Stimulated activated naive CD4-positive, alpha-beta T cell (primary cell): ENCODE measurements around the gene CNOT6.

Experiments
- DNase-seq, 6 experiments: peaks; one replicate each; lab custom pipeline; 2025; lab: John Stamatoyannopoulos, UW

The CNOT6 gene

DNA sequence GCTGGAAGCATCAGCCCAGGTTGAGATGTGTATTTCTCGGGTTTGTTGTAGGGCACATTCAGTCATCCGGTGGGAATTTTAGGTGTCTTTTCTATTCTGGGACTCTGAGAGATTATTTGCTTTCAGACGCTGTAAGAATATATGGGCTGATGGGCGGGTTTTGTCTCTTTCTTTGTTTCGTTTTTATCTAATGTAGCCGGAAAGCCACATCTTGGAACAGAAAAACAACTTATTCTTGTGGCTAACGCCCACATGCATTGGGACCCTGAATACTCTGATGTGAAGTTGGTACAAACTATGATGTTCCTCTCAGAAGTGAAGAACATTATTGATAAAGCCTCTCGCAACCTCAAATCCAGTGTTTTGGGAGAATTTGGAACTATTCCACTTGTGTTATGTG is 74.7 kb downstream of the CNOT6 start:
- no peak for DNase-seq

DNA sequence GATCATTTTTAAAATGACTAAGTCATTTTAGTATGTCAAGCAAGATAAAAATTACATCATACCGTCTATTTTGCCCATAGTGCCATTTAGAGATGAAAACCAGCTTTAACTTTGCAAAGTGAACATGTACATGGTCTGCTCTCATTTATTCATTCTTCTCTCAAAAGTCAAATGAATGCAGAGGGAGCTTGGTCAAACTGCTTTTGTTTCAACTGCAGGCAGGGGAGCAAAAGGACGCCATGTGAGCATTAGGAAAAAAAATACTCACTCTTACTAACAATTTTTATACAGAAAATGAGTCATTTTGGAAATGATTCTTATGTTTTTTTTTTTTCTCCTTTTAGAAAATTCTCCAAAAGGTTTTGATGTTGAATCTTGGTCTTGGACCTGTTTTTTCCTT is 81.4 kb downstream of the CNOT6 start:
- no peak for DNase-seq

DNA sequence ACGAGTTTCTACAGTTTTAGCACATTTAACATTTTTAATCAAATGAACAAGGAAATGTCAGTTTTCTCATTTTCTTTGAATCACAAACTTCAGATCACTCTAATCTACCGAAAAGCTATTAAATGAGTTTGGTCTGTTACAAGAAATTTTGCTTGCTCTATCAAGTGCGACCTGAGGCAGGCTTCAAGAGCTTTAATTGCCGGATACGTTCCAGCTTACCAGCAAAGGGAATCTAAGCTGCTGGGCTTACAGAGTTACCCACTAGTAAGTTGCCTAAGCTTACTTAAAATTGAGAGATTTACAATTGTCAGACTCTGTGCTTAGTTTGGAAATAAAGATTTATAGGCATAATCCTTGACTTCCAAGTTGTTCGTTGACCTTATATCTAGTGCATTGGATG is 86.5 kb downstream of the CNOT6 start:
- no peak for DNase-seq

DNA sequence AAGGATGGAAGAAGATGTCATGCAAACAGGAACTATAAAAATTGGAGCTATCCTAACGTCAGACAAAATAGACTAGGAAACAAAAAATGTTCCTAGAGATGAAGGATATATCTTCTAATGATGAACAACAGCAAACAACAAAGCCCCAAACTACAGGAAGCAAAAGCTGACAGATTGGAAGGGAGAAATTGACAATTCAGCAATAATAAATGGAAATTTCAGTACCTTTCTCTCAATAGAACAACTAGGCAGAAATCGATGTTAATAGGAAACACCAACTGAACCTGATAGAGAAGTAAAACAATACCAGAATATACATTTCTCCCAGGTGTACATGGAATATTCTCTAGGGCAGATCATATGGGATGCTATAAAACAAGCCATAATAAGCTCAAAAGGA is 89.6 kb downstream of the CNOT6 start:
- DNase-seq, result no peak

DNA sequence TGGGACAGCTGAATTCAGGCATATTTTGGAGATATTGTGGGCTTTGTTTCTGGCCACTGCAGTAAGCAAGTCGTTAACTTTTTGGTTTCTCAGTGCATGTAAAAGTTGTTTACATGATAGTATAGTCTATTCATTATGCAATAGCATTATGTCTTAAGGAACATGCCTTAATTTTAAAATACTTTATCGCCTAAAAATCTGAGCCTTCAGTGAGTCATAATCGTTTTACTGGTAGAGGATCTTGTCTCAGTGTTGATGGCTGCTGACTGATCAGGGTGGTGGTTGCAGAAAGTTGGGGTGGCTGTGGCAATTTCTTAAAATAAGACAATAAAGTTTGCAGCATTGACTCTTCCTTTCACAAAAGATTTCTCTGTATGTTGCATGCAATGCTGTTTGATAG is 92.0 kb downstream of the CNOT6 start:
- no peak for DNase-seq

DNA sequence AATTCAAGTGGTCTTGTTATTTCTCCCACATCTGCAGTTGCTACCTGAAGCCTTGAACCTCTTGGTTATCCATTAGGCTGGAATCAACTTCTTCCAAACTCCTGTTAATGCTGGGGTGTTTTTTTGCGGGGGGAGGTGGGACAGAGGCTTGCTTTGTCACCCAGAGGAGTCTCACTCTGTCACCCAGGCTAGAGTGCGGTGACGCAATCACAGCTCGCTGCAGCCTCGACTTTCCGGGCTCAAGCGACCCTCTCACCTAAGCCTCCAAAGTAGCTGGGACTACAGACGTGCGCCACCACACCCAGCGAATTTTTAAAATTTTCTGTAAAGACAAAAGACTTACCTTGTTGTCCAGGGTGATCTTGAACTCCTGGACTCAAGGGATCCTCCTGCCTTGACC is 92.7 kb downstream of the CNOT6 start:
- no peak for DNase-seq

DNA sequence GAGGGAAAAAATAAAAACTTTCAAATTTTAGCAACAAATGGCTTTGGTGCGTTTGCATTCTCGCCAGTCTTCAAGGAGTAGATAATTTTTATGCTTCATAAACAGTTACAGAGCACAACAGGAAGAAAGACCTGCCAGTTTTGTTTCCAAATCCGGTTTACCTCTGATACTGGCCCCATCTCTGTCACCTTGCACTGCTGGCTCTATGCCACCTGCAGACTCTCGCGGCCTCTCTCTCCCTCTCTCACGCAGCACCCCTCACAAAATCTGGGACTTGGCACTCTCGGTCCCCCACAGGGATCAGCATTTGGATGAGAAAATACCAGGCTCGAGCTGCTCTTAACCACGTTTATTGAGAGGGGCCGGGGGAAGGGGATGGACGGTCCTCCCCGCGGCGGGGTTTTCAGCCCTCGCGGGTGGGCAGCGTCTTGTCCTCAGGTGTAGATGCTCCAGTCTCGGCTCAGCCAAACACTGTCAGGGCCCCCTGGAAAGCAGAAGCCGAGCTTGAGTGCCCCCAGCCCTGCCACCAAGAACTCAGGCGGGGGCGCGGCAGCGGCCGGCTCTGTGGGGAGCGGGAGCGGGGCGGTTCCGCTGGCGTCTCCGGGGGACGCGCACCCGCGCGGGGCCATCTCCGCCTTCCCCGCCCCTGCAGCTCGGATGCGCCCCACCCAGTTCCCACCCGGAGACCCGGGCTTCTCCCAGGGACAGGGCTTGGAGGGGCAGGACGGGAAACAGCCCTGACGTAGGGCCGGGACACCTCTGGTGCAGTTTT is 95.8 kb downstream of the CNOT6 start:
- peak in 1 of 6 experiments; percentile 30 for DNase-seq

DNA sequence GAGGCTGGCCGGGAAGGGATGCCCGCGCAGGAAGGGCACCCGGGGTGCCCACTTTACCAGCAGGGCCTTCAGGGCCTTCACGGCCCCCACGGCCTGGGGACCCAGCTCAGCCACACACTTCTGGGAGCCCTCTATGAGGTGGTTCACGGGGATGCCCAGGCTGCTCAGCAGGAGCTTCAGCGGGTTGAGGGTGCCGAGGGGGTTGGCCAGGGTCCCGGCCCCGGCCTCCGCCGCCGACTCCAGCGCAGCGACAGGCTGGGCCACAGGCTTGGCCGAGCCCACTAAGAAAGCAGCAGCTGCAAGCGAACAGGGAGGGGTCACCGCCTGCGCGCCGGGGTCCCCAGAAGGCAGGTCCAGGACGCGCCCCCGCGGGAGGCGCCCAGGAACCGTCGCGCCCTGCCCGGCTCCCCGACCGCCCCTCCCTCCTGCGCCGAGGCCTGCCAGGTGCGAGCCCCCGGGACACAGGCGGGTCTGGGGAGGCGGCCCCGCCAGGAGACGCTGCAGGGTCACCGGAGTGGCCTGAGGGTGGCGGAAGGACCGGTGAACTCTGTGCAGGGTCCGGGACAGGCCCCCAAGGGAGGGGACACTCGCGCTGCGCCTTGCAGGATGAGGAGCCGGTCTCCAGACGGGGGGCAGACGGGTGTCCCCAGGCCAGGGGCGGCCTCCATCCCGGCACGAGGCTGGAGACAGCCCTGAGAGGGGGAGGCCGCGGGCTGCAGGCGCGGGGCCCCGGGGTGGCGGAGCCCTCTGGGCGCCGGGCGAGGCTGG is 96.5 kb downstream of the CNOT6 start:
- peak in 1 of 6 experiments; percentile 29 for DNase-seq

DNA sequence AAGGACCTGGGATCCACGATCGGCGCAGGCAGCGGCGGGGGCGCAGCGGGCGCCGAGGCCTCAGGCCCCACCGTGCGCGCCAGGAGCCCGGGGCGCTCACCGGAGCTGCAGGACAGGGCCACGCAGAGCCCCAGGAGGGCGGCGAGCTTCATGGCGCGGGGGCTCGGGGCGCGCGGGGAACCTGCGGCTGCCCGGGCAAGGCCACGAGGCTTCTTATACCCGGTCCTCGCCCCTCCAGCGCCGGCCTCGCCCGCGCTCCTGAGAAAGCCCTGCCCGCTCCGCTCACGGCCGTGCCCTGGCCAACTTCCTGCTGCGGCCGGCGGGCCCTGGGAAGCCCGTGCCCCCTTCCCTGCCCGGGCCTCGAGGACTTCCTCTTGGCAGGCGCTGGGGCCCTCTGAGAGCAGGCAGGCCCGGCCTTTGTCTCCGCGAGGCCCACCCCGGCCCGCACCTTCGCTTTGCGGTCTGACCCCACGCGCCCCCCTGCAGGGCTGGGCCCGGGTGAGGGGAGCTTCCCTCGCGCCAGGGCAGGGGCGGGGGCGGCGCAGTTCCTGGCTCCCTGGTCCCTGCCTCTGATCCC is 97.2 kb downstream of the CNOT6 start, which contains the start of gene SCGB3A1:
Gene SCGB3A1 (minus strand): TSS at position 189 of the 577 bp plus-strand sequence. CDS start 37 bp downstream, at position 152.
- DNase-seq, result no peak

DNA sequence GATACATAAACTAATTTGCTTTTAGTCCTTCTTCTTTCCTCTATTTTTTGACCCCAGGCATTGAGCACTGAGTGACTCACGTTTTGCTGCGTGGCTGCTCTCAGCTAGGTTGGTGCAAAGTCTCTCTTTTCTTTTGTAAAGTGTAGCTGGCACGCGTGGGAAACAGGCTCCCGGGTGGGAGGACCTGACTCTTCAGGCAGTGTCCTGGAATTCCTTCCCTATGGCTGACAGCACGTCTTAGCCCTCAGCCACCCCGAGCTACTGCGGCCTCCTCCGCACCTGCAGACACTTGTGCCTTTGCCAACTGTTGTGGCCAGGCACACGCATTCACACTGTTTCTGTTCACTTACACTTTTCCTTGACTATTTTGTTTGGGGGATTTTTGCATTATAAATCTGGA is 98.0 kb downstream of the CNOT6 start:
- no peak for DNase-seq

DNA sequence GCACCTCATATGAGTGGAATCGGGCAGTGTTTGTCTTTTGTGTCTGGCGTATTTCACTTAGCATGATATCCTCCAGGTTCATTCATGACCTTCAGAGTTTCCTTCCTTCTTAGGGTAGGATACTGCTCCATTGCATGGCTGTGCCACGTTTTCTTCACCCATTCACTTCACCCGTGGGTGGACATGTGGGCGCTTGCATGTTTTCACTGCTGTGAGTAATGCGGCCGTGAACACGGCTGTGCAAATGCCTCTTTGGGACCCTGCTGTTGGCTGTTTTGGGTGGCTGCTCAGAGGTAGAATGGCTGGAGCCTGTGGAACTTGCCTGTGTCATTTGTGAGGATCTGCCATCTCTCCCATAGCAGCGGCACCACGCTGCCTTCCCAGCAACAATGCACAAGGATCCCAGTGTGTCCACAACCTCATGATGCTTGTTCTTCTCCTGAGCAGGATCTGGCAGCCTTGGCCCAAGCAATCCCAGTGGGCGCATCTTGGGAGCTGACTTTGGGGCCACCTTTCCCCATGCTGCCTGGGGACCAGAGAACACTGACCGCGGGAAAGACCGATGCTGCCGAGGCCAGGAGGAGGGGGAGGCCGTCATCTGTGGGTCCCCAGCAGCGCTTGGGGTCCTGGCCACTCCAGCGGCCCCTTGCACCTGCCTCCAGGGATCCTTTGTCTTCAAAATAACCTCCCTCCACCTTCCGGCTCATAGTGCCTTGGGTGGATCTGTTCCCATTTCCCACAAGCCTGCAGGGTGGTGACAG is 99.4 kb downstream of the CNOT6 start:
- no peak for DNase-seq

DNA sequence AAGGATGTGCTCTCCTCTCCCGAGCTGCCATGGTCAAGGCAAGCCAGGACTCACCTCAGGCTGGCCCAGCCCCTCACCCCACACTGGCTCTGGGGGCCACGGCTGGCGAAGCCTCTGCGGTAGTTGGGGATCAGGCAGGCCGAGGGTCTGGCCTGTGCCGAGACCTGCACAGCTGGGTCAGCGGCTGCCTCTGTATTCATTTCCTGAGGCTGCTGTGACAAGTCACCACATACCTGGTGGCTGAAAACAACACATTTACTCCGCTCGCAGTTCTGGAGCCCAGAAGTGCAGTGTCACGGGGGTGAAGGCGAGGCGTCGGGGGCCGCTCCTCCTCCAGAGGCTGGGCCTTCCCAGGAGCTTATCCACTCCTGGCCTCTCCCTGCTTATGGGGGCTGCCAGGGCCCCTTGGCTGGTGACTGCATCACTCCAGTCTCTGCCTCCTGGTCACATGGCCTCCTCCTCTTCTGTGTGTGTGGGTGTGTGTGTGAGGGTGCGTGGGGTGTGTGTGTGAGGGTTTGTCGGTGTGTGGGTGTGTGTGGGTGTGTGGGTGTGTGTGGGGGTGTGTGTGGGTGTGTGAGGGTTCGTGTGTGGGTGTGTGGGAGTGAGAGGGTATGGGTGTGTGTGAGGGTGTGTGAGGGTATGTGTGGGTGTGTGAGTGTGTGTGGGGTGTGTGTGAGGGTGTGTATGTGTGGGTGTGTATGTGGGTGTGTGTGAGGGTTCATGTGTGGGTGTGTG is 100.3 kb downstream of the CNOT6 start:
- DNase-seq, result no peak

DNA sequence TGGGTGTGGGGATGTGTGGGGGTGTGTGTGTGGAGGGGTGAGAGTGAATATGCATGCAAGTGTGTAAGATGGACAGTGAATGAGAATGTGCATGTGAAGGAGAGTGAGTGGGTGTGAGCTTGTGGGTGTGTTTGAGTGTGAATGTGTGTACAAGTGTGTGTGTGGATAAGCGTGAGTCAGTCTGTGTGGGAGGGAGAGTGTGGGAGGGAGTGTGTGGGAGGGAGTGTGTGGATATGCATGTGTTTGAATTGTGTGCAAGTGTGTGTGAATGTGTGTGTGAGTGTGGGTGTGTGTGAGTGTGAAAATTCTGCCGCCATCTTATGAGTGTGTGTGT is 100.8 kb downstream of the CNOT6 start:
- DNase-seq, result no peak

DNA sequence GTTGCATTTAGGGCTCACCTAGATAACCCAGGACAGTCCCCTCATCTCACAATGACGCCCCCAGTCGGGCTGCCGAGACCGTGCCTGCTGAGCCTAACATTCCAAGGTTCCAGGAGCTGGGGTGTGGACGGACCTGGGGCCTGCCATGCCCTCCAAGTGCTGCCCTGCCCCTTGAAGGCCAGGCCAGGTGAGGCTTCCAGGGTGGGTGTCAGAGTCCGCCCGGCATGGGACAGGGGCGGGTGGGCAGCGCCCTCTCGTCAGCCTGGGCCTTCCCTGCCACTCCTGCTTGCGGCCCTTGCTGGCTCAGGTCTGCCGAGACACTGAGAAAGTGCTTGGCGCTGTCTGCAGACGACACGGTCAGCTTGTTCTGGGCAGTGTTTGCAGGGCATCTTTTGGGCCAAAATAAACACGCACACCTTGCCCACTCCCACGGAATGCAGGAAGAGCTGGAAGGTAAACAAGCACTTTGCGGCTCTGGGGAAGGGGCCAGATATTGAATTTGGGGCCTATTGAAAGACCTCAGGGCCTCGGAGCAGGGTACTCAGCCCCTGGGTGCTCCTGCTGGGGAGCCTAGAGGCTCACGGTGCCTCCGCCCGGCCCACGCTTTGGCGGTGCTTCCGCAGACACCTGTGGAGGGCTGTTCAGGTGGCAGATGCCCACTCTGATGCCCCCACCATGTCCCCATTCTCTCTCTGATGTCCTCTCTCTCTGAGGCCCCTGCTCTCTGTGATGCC is 101.4 kb downstream of the CNOT6 start:
- no peak for DNase-seq

DNA sequence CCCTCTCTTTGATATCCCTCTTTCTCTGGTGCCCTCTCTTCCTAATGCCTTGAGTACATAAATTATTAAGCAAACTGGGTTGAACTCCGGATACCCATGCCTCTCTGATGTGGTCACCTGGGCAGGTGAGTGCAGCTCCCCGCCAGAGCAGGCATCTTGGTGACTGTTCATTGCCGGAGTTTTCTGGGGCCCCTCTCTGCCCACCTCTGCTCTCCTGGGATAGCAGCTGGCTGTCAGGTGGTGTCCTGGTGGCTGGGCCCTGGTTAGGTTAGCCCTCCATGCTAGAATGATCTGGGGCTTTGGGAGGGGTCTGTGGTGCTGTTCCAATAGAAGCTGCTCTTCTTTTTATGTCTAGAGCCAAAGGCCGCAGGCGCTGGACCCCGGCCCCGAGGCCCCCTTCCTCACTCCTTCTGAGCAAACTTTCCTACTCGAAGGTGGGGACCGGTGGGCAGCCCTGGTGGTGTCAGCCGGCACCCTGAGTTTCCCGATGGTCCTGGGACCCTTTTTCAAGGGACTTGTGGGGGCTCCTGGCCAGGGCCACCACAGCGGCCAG is 102.0 kb downstream of the CNOT6 start:
- no peak for DNase-seq

DNA sequence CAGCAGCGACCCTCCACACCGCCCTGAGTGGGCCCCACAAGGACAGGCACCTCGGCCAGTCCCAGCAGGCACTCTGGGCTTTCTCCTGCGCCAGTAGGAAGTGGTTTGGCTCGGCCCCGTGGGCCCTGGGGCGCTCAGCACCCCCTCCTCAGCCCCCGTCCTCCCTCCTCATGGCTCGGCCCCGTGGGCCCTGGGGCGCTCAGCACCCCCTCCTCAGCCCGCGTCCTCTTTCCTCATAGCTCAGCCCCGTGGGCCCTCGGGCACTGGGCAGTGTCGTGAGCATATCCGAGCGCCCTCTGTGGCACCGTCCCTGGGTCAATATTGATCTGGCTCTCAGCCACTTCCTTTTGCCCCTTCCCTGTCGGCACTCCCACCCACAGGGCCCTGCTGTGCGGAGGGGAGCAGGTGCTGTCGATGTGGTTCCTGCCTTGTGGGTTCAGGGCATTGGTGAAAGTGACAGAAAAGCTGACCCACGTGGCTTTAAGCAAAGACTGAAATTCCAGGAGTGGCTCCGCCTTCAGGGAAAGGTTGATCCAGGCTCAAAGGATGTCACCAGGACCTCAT is 102.6 kb downstream of the CNOT6 start:
- DNase-seq, result no peak

DNA sequence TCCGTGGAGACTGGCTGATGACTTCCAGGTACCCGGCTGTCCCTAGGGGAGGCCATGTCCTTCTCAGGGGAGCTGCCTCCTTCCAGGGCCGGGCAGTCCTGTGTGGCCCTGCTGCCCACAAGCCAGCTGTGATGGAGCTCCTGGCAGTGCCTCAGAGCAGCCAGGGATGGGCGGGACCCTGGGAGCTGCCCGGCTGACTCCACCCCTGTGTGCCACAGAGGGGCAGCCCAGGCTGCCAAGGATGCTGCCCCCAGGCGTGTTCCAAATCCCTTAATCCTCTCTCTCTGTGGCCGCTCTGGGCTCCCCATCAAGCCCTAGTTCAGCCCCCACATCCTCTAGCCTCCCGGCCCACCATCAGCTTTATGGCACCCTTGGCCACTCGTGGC is 104.1 kb downstream of the CNOT6 start:
- DNase-seq, result no peak

DNA sequence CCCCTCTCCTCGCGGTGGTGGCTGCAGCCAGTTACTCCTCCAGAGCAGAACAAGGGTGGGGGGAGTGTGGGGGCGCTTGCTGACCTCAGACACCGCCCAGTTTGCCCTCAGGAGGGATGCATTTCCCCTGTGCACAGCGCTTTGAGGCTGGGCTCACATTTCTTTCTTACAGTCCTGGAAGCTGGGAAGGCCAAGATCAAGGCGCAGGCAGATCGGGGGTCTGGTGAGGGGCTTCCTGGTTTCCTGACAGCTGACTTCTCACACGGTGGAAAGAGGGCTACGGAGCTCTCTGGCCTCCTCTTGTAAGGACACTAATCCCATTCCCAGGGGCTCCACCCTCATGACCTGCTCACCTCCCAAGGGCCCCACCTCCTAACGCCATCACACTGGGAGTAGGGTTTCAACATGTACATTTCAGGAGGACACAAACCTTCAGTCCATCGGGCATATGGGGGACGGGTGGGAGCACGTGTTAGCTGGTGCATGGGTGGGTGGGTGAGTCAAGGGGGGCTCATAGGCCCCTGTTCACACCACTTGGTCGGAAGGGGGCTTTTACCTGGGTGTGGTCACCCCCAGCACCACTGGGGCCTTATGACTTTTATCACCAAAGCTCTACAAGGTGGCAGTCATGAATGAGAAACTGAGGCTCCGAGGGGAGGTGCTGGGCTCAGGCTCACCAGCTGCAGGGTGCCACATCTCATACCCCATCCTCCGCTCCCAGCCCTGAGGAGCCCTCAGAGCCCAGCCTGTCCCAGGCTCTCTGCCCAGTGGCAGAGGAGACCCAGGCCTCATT is 104.8 kb downstream of the CNOT6 start:
- no peak for DNase-seq

DNA sequence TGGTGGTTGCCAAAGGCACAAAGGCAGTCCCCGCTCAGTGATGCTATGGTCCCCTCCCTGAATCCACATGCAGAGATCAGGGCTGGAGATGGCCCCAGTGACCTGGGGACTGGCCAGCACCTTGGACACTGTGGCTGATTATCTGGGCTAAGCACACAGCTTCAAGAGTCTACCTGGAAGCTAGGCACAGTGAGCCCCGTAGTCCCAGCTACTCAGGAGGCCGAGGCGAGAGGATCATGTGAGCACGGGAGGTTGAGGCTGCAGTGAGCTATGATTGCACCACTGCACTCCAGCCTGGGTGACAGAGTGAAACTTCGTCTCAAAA is 105.4 kb downstream of the CNOT6 start:
- DNase-seq, result no peak
